ENCODE measurements around the gene CYBC1.

Gene CYBC1

DNA sequence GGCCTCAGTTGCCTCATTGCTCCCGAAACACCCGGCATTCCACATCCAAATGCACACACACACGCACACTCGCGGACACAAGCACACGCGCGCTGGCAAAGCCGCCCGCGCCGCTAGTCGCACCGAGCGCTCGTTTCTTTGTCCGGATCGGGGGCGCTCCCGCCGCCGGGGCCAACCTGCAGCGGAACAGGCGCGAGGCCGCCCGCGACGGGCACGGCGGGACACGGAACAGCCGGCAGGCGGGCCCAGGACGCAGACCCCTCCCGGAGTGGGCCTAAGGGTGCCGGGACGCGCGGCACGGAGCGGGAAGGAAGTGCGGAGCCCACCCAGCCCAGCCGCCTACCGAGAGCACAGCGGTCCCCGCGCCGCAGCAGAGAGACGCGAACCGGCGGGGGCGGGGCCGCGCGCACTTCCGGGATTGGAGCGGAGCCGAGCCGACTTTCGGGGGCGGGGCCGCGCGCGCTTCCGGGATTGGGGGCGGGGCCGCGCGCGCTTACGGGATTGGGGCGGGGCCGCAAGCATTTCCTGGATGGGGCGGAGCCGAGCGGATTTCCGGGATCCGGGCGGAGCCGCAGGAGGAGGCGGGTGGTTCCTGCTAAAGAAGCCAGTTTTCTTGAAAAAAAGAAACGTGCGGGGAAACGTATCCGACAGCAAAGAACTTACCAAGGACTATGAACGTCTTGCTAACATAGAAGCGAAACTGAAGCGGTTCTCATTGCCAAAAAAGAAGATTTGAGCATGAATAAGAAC, at the start of gene CYBC1:
CYBC1 (minus strand) TSS at position 396 of the 750 bp plus-strand sequence. CDS start 1,498 bp downstream, outside the sequence.
- DNase-seq (ENCODE audit: low spot score) = peak; percentile 91

DNA sequence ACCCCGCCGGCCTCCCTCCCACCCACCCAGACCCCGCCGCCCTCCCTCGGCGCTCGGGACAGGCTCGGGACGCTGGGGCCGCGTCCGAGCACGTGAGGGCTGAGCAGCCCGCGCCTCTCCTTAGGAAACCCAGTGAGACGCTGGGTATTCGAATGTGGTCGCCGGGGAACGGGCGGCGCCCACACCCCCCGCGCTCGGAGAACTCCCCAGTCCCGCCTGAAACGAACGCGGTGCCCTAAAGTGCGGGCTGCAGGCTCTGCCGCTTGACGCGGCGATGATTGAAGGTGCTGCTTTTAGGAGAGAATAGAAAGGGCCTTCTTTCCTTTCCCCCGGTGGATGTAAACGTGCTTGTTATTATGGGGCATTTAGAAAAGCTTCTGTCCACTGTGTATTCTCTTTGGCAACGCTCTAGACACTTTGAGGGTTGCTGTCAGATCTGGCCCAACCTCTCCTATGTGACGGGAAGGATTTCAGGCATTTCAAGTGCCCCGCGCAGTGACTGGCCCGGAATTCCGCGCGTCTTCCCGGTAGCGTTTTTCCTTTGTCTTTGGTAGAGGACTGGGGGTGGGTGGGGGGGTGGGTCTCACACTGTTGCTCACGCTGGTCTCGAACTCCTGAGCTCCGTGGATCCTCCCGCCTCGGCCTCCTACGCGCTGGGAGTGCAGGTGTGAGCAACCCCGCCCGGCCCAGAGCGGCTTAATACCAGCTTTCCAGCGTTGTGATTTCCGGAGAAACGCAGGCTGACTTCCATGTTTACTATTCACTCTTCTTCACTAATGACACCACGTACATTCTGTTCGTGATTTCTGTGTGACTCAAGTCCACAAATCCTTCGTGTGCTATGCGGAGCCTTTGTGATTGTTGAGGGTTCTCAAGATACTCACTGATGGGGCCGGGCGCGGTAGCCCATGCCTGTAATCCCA, 47.2 kb upstream of the CYBC1 start:
- DNase-seq (ENCODE audit: low spot score) = no peak

DNA sequence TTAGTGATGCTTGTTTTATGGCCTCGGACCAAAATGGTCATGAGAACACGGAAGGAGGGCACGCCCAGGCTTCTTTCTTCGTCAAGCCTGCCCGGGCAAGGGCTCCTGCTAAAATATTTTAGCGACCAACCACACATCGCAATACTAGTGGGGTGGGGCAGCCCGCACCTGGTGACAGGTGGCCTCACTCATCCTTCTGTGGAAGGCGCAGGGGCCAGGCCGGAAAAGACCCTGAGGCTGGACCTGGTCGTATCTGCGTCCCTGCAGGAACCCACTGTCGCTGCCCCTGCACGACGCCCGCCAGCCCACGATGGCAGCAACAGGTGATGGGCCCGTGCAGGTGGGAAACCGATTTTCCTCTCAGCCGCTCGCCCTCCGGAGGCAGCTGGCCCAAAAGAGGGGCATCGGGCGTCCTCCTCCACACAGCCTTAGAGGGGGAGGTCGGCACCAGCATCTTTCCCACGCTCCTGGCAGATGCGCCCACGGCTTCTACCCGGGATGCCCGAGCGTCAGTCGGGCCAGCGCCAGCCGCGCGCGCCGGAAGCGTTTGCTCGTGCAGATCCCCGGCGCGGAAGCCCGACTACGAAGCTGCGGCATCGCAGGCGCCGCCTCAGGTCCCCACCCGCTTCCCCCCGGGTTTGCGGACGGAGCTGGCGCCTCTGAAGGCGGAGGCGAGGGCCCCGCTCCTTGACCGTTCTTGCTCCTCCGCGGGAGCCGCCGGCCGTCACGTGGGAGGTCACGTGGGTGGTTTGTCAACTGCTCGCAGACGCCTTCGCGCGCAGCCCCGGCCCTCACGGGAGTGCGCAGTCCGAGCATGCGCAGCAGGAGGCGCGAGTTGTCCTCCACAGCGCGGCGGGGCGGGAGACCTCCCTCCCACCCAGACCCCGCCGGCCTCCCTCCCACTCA, 46.2 kb upstream of the CYBC1 start:
- peak; percentile 94 for DNase-seq (ENCODE audit: low spot score)

DNA sequence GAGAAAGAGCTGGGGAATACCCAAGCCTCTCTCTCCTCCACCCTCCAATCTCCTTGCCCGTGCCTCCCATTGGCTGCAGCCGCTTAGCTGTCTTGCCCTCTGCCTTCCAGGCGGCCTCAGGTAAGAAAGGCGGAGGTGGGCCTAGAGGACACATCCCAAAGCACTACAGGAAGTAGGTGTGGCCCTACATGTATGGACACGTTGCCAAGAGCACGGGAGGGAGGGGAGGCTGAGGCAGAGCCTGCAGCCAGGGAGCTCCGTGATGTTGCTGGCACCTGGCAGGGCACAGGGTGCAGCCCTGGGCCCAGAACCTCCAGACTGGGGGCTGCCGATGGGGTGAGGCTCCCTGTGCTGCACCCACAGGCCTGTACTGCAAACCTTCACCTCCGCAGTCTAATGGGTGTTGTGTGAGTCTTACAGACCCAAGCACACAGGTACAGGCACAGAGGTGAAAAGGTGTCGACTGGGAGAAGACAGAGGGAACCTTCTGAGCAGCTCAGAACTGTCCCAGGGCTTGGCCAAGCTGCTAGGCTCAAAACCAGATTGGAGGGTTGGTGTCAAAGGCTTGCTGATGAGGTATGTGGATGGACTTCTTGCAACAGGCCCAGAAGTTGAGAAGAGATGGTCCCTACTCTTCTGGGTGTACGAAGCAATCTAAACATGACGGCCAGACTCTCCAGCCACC, 45.4 kb upstream of the CYBC1 start:
- DNase-seq (ENCODE audit: low spot score) = peak; percentile 5

DNA sequence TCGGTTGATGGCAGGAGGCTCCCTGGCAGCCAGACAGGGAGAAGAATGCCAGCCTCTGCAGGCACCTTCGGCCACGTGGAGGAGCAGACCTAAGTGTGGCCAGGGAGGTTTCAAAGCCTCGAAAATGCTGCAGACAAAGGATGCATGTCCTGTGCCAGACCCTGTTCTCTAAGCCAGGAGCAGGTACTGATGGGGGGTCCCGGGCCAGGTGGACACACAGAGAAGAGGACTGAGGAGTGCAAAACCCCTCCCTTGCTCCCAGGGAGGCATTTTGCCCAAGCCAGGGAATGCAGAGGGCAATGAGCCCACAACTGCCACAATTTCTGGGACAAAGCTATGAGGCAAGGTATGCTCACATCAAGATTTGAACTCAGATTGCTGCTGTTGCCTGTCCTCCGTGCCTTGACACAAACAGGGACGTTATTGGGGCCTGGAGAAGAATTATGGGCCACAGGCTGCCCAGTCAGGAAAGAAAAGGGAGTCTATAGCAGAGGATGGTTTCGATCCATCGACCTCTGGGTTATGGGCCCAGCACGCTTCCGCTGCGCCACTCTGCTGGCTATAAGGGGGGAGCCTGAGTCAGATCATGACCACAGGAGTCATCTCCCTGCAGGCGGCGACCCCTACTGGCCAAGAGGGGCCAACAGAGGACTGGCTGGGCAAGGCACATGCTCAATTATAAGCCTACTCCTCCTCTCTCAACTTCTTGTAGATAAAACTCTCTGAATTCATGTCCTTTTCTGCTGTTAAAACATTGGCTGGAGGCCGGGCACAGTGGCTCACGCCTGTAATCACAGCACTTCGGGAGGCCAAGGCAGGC, 43.9 kb upstream of the CYBC1 start:
- peak; percentile 86 for DNase-seq (ENCODE audit: low spot score)

DNA sequence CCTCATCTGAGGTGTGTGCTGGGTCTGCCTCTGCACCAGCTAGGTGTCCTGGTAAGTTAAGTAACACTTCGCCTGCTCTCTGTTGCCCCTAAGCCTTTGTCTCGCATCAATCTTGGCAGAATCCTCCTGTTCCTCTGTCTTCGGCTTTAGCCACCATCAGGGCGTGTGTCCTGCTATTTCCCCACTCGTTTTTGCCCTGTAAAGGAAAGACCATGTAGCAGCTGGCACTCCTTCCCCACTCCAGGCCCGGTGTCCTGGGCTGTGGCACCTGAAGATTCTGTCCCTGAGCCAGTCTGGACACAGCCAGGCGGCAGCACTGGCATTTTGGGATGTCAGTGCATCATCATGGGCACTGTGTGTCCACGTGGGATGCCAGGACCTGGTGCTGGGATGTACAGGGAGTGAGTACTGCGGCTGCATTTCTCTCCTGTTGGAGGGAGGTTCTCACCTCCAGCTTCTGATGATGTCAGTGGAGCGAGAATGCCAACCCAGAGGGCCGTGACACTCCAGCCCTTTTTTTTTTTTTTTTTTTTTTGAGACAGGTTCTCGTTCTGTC, 42.8 kb upstream of the CYBC1 start:
- no peak for DNase-seq (ENCODE audit: low spot score)

DNA sequence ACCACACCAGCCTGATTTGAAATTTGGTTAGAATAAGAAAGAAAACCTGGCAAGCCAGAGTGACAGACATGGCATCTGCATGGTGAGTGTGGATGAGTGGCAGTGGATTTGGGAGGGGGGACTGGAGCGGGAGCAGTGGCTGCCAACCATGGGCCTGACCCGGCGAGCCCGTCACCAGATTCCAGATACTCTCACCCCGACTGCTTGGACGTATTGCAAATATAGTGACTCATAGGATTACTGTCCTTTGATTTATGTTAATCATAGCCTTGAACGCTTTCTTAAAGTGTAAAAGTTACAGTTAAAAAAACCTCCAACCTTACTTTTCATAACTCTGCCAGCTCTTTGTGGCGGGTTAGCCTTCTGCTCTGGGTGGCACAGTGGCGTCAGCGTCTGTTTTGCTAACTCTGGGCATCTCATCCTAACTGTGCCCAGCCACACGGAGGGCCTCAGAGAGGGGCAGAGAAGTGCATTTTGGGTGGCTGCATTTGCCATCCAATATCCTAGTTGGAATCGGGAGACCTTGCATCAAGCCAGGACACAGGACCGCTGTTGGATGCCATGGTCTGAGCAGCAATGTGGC, 42.2 kb upstream of the CYBC1 start:
- DNase-seq (ENCODE audit: low spot score) = no peak

DNA sequence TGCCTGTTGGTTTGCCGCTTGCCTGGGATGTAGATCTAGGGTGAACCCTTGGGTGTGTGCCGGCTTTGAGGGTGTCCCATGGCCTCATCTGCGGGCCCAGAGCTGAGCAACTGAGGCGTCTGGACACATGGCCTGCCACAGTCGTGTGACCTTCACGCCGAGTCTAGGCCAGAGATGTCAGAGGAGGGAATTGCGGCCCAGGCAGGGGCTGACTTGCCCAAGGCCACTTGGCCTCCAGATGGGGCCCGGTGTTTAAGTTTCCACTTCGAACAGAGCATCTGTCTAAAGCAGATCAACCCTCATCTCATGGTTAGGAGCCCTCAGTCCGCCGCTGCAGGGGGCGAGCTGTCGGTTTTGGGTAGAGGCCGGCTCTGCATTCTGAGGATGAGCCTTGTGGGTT, 41.0 kb upstream of the CYBC1 start:
- DNase-seq (ENCODE audit: low spot score) = no peak

DNA sequence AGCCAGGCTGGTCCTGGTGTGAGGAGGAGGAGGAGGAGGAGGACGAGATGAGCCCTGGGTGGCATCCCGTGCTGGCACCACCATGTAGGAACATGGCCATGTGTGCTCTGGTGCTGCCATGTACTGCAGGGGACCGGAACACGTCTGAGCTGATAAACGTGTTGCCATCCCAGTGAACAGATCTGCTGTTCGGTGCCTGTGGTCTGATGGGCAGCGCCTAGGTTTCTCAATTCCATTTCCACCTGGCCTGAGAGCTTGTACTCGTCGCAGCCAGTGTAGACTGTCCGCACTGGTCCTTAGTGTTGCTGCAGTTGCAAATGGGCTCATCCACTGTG, 40.6 kb upstream of the CYBC1 start:
- DNase-seq (ENCODE audit: low spot score) = no peak

DNA sequence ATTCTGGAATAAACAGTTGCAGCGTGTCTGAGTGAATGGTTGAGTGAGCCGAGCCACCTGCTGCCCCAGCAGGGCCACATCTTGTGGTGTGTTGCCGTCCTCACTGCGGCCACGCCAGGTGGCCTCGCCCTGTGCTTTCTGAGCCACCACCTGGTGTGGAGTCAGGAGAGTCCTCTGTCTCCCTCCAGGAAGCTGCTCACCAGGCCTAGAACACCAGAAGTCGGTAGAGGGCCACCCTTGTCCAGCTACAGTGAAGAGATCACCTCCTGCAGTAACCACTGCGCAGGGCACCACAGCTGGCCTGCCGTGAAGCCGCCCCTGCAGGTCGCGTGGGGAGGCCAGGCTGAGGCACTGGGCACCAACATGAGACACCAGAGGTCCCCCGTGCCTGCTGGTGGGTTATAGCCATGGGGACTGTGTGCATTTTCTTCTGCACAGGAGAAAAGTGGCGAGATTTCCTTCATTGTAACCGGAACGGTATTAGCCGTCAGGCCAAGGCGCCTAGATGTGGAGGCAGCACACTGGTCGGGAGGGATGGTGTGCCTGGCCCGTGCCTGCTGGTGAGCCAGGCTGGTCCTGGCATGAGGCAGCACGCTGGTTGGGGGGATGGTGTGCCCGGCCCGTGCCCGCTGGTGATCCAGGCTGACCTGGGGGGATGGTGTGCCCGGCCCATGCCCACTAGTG, 40.1 kb upstream of the CYBC1 start:
- DNase-seq (ENCODE audit: low spot score) = no peak

DNA sequence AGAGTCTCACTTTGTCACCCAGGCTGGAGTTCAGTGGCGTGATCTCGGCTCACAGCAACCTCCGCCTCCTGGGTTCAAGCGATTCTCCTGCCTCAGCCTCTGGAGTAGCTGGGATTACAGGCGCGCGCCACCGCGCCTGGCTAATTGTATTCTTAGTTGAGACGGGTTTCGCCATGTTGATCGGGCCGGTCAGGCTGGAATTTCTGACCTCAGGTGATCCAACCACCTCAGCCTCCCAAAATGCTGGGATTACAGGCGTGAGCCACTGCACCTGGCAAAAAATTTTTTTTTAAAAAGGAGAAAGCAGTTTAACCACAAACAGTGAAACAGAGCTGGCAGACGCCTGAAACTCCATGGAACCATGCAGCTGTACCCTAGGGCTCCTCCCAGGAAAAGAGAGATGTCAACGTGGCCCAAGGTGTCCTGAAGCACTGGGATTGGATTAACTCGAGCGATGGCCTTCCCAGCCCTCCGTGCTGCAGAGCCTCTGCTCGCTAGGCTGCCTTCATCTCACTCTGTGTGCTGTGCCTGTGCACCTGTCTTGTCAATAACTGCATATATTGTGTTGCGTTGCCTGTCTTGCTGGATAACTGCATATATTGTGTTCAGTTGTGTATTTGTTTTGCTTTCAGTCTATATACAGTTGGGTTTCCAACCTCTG, 39.4 kb upstream of the CYBC1 start:
- DNase-seq (ENCODE audit: low spot score) = no peak

DNA sequence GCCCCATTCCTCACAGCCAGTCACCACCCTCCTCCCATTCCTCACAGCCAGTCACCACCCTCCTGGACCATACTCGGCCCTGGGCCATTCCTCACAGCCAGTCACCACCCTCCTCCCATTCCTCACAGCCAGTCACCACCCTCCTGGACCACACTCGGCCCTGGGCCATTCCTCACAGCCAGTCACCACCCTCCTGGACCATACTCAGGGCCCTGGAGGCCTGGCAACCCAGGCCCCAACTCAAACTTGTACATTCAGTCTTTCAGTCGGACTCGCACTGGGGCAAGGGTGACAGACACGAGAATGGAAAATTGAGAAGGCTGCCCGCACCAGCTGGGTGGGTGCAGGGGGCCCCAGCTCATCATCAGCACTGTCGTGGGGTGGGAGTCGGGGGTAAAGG, 38.6 kb upstream of the CYBC1 start:
- peak; percentile 69 for DNase-seq (ENCODE audit: low spot score)

DNA sequence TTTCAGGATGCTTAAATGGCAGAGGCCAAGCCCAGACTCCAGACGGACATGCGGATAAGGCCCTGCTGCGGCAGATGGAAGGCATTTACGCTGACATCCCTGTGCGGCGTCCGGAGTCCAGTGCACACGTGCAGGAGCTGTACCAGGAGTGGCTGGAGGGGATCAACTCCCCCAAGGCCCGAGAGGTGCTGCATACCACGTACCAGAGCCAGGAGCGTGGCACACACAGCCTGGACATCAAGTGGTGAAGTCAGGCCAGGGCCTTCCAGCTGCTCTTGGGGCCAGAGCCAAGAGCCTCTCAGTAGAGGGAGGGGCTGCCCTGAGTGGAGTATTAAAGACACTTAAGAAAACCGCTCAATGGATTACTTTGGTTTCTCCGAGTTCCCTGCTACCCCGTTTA, 37.4 kb upstream of the CYBC1 start:
- peak; percentile 7 for DNase-seq (ENCODE audit: low spot score)

DNA sequence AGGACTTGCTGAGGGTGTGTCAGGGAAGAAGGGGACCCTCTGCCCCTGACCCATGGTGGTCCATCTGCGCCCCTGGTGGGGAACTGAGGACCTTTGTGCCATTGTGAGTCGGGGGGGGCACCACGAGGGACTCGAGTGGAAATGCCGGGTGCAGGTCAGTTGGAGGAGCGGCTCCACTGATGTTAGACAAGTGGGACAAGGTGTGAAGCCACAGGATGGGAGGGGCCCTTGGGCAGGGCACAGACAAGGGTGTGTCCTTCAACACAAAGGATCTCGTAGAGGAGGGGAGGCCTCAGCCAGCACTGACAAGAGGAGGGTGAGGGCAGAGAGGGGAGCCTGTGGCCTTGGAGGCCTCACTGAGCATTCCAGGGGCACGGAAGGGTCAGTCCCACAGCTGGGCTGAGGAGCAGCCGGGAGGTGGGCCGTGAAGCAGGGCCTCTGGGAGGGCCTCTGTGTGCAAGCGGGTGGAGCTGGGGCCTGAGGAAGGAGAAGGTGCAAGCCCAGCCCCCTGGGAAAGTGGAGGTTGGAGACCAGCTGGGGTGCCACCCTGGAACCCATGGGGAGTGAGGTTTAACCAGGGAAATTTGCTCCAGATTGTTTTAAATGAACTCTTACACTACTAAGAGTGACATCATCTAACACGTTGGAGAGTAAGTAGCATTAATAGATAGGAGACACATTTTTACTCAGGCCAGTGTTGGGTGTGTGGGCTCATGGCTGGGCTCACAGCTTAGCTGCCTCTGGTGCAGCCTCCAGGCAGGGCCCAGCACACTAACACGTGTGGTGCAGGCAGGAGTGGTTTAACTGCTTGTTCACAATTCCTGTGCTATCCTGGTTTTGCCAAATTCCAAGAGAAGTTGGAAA, 35.9 kb upstream of the CYBC1 start:
- no peak for DNase-seq (ENCODE audit: low spot score)

DNA sequence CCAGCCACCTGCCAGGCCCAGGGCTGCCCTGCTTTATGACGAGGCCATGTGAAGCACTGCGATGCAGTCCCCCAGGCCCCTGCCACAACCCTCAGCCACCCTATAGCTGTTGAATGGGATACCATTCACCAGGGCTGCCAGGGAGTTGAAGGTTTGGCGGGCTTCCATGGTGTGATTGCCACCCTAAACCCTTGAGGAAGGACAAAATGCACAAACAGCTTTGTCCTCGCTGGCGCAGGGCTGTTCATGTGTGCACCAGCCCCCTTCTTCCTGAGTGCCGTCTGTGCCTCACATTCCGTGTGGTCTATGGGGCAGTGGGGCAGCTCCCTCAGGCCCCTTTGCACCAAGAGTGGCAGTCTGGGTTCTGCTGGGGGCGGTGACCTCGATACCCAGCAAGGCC, 33.3 kb upstream of the CYBC1 start:
- no peak for DNase-seq (ENCODE audit: low spot score)

DNA sequence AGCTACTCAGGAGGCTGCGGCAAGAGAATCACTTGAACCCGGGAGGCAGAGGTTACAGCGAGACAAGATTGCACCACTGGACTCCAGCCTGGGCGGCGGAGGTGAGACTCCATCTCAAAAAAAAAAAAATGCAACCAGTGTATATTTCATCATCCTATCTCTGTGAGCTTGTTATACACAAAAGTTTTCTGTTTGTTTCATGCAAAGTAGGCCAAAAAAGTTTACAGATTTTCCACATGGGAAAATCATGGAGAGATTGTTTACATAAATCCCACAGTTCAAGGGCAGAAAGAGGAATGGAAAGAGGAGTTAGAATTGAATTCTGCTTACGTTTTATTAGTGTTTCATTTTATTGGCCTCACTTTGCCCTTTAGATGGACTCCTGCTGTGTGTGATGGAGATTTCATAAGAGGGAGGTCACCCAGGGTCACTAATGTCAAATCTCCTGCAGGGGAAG, 32.7 kb upstream of the CYBC1 start:
- DNase-seq (ENCODE audit: low spot score) = no peak

DNA sequence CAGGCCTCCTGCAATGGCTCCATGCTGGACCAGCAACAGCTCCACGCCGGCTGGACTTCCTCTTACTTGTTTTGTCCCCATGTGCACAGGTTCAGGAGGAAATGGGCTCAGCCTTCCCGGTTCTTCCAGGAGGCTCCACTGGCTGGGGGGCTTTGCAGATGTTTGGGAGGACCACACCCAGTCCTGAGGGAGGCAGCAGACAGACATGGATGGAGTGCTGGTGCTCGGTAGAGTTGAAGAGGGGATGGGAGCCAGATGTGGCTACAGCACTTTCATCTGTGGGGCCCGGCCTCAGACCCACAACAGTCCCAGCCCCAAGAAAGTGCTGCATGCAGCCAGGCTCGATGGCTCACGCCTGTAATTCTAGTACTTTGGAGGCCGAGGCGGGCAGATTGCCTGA, 29.8 kb upstream of the CYBC1 start:
- no peak for DNase-seq (ENCODE audit: low spot score)

DNA sequence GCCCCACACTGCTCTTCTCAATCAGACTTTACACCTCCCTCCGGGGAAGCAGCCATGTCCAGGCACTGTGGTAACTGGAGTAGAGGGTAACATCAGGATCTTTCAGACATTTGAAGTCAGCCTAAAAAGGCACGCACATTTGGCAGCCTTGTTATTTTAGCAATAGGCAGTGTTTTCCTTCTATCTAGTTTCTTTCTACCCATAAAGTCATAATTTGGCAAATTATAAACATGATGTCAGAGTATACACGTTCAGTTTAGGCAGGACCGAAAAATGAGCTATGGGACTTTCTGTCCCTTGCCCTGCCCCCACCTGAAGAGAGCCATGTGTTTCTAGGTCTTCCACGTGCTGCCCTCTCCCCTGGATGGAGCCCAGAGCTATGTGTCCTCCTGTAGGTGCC, 29.1 kb upstream of the CYBC1 start:
- DNase-seq (ENCODE audit: low spot score) = no peak

Measured in globus pallidus (tissue), 1 donor.